Prostate gland (tissue), 2 donors: ENCODE data around the gene TMPRSS2.

Source experiments
- CTCF ChIP-seq, 4 experiments: fragments of 200-600 bp in 2 of 4; fragments of 450-650 bp in 2 of 4; sonication (generic) in 2 of 4; IDR thresholded peaks; 1 replicate in 3 of 4; 2 replicates in 1 of 4; pipeline ENCODE4 v1.5.1; 2016 to 2019; ENCODE audit warnings: antibody characterized with exemption in 4 of 4, mild to moderate bottlenecking in 2 of 4, moderate library complexity in 2 of 4
- POLR2A ChIP-seq: fragments of 450-650 bp; IDR thresholded peaks from one replicate; pipeline ENCODE4 v1.6.1; 2016; ENCODE audit warnings: antibody characterized with exemption, mild to moderate bottlenecking

DNA sequence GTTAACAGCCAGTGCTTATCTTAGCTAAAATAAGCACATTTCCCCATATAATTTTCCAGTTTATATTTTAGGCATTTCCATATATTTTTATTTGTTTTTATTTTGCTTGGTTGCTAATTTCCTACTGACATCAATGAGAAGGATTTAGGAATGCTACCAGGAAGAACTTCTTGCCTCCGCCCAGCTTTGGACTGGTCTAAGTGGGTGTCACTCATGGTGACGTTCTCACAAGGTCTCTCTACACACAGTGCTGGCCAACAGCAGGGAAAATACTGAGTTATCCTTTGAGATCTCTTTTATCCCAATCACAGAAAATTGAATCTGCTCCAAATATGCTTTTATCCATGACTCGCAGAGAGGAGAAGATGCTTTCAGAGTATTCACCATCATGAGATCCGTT, 68.7 kb downstream of the TMPRSS2 start:
- no peak for TF ChIP-seq CTCF (IDR thresholded peaks at IDR 0.05)
- no peak for TF ChIP-seq POLR2A
